Stimulated activated CD4-positive, alpha-beta T cell treated with anti-CD3 and anti-CD28 coated beads, Interleukin-1b, Interleukin-23, amount 100 ng/mL, for 24 hours (primary cell): ENCODE results near the gene DAB2IP.
"Not testable (repeated sequence)": the region's sequence is repeated elsewhere in the genome, so short reads cannot be mapped to it uniquely, and the experiment has no call there.

ENCODE experiments used
- DNase-seq, 4 experiments: peaks; one replicate each; pipeline ENCODE4 v3.0.0-alpha.2; 2020; ENCODE audit warnings: low read depth in 4 of 4, low spot score in 1 of 4

The DAB2IP gene

DNA sequence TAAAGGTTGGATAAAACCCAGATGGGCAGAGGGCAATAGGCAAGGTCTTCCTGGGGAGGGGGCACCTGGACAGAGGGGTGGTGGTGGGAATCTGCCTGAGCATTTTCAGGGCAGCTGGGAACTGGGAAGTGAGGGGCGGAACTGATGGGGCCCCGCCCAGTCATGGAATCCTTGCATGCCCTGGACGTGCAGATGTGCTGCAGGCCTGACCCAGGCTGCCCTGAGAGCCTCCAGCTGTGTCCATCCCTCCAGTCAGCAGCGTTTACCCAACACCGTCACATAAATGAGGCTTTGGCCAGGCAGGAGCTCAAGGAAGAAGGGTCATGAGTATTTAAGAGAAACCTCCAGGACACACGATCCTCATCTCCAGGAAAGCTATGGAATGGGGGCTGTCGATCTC is 70.3 kb downstream of the DAB2IP start:
- DNase-seq = no peak

DNA sequence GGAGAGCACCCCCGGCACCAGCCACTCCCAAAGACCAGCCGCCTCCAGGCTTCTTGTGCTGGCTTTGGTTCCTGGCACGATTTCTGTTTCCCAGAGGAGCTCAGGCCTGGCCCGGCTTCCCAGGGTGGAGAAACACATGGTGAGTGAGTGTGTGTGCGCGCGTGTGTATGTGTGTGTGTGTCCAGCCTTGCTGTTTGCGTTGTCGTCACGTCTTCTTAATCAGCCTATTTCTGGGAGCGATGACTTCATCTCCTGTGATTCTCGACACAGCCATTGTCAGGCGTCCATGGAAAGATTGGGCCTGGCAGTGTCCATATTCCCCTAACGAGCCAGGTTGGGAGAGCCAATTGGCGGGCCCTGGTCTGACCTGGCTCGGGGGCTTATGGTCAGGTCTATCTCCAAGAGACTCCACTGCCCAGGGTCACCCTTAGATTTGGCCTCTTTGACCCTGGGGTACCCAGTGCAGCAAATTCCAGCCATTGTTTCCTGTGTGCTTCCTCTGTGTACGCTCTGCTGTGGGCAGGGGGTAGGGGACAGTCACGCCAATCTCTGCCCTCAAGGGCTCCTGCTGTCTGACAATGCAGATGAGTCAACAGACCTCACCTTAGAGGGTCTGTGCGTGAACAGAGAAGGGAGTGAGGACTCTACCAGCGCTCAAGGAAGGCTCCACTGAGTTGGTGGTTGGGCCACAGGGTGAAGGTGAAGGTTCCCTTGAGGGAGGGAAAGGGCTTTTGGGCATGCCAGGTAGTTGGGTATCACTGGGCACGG is 73.8 kb downstream of the DAB2IP start:
- DNase-seq = no peak

GRCh38 chr9:121727295-121728020 is 76.0 kb downstream of the DAB2IP start:
- no peak for DNase-seq

GRCh38 chr9:121728916-121729315 is 77.5 kb downstream of the DAB2IP start:
- no peak for DNase-seq

DNA sequence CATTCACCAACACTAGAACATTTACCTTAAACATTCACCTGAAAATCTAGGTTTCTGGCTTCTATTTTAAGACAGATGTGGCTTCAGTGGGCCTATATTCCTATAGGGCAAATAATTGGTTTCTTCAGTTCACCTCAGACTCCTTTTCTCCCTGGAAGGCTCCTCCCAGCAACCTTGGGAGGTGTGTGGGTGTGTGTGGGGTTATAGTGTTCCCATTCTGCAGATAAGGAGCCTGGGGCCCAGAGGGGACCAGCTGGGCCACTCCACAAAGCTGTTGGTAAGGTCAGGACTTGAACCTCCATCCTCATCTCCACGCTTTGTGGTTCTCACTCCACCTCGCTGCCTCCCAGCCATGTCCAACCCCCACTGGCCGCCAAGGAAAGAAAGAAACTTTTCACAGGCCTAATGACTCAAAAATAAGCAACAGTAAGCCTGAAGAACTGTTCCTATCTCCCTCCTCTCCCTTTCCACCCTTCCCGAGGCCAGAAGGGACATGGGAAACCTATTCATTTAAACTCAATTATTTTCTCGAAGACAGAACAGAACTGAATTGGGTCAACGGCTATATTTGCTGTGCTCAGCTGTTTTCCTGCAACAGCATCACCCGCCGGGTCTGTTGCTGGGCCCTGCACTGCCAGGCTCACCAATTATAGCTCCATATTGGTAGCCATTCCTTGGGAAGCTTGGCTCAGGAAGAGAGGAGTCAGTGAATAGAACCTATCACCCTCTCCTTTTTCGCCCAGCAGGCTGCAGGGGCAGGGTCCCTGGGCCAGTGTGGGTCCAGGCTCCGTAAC is 78.5 kb downstream of the DAB2IP start:
- no peak for DNase-seq

- no peak for DNase-seq
Measured at GRCh38 chr9:121731090-121731489, 79.7 kb downstream of the DAB2IP start.

DNA sequence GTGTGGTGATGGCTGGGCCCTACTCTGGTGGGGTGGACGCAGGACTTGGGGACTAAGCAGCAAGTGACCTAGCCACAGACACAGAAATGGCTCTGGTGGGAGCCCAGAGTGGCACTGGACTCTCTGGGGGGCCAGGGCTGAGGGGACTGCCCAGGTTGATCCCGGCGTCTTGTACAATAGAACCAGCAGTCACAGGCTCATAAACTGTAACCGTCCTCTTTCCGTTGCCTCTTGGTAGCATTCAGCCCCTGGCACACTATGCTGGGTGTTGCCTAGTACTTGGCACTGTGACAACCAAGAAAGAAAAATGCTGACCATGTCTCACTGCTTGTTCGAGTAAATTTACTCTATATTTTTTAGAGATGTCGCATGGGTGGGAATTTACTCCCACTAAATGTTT is 80.5 kb downstream of the DAB2IP start:
- DNase-seq = no peak

- DNase-seq = no peak
Measured at GRCh38 chr9:121732389-121732788, 81.0 kb downstream of the DAB2IP start.

DNA sequence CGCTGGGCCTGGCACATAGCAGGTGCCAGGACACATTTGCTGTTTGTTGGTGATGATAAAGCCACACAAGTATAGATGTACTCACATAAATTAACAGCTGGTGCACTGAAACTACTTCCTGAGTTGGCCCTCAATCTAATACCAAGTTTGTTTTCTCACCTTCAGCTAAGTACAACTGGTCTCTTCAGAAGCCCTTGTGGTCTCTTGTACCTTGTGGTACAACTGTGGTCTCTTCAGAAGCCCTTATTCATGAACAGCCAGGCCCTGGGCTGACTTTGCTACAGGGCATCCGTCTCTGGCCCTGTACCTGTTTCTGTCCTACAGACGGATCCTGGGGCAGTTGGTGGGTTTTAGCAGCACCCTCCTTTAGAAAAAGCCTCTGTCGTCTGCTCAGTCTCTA is 81.5 kb downstream of the DAB2IP start:
- no peak for DNase-seq

GRCh38 chr9:121734465-121734864 is 83.0 kb downstream of the DAB2IP start:
- no peak for DNase-seq

DNA sequence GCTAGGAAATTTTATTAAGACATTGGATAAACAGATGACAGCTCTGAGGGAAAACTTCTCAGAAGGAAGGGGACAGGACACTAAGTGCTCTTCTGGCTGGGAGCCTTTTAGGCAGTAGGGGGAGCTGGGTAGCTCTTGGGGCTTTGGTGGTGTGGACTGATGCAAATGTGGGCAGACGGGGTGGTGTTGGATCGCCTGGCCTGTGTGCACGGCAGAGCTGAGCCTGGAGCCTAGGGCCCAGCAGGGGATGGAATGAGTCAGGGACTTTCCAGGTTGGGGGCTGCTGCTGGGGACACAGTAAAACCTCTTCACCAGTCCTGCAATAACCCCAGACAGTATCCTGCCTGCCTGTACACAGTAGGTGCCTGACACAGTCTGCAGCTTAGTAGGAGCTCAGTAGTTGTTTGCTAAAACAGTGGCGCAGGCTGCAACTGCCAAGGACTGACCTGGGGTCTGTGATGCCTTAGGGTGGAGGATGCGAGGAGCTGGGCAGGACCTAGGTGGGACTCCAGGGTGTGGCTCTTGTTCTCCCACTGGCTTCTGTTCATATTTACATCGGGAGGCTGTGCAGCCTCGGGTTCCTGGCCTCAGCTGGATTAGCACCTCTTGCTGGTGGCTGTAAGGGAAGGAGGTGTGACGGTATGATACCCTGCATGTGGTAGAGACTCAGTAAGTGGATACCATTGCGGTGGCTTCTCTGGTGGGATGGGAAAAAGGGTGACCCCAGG is 83.8 kb downstream of the DAB2IP start:
- DNase-seq = no peak

DNA sequence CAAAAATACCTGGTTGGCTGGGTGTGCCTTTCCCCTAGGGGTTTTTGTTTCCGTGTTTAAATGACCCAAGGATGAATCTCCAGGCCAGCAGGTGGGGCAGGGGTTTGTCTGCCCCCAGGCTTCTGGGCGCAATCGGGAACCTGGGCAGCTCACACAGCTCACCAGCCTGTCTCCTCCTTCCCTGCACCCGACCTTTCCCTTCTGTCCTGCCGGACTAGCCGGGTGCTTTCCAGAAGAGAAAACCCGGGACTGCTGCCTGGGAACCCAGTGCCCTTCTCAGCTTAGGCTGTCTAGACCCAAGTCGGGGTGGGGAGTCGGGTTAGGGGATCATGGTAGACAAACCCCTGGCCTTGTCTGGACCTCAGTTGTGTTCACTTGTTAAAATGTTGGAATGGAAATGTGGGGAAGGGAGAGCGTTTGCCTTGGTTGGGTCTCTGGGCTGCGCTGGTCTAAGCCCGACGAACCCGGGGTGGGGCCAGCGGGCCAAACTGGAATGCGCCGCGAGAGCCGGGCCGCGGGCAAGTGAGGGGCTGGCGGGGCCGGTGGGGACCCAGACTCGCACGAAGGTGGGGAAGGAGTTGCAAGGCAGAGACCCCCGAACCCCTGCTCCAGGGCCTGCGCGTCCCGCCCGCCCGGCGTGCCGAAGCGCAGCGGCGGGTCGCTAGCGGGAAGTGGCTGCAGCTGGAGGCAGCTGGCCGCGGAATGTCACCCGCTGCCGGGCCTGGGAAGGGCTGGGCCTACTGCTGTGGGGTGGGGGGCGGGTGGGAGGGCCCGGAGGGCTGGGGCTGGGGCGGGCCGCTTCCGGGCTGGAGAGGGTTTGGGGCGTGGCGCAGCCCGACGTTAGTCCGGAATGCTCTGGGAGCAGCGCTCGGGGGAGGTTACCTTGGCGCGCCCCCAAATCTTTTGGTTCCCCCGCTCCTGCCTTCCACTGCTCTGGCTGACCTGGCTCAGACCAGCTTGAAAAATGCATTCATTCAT is 84.6 kb downstream of the DAB2IP start:
- no peak for DNase-seq

DNA sequence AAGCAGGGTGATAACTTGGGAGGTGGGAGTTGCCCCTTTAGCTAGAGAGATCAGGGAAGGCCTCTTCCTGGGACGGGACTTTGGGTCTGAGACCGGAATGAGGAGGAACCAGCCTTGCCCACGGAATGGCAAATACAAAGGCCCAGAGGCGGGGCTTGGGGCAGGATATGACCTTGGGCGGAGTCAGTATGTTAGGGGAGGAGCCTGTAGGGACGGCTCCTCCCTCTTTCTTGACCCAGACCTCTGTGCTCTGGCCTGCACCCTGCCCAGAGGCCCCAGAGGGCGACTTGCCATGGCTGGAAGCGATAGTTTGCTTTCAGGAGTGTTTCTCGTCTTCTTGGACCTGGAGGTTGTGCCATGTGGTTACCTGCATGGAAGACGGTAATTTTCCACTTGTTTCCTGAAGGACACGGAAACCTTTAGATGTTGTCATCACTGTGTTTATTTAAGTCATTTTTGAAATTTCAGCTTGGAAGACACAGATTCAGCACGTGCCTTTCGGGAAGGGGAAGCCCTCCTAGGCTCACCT is 85.6 kb downstream of the DAB2IP start:
- DNase-seq = no peak

DNA sequence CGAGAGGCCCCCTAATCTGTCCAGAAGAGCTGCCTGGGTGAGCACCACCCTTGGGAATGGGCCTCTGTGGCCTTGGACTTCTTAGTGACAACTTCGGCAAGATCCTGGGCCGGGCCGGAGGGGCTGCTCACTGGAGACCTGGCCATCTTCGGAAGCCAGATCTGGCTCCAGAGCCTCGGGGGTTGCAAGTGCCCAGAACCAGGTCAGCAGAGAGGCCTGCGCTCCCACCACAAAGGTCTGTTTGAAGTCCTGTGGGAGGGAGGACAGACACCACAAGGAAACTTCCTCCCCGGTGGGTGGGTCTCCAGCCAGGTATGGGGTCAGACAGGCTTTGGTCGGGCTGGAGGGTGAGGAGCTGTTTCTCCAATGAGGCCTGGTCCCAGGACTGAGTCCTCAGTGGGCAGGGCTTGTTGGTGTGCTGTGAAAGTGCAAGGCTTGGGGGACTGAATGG is 86.1 kb downstream of the DAB2IP start:
- DNase-seq = no peak

GRCh38 chr9:121738411-121738810 is 87.0 kb downstream of the DAB2IP start:
- no peak for DNase-seq

DNA sequence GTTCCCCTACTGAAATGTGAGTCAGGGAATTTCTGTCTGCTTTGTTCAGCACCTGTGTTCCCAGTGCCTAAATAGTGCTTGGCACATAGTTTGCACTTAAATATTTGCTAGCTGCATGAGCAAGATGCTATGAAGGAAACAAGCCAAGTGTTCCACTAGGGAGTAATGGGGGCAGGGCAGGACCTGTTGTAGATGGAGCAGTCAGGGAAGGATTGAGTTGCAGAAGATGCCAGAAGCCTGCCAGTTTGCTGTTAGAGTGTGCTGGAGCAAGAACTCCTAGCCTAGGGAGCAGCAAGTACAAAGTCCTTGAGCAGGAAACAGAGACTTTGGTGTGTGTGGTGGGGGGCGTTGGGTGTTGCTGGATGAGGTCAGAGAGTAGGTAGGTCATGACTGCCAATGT is 87.5 kb downstream of the DAB2IP start:
- no peak for DNase-seq

DNA sequence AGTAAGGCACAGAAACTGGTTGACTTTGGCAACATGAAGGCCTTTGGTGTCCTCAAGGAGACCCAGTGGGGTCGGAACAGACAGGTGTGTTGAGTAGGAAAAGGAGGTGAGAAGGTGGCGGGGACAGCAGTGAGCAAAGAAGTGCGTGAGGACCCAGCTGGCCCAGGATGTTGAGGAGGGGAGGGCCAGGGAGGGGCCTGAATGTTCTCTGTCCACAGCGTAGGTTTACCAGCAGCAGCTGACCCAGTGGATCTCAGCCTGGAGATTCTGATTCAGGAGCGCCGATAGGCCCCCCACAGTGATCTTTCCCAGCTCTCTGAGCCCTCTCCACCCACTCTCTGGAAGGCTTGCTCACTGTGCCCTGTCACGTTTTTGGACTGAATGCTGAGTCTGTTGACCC is 88.5 kb downstream of the DAB2IP start:
- DNase-seq = no peak

GRCh38 chr9:121741228-121741918 is 89.9 kb downstream of the DAB2IP start:
- no peak for DNase-seq

DNA sequence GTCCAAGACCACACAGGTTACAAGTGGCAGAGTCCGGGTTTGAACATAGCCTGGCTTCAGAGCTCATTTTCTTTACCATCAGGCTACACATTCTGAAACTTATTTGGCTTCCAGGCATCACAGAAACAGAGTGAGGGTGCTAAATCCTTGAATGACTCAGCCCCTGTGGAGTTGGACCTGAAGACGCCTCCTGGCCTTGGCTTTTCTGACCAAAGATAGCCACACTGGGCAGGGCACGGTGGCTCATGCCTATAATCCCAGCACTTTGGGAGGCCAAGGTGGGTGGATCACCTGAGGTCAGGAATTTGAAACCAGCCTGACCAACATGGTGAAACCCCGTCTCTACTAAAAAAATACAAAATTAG is 90.5 kb downstream of the DAB2IP start:
- not testable (repeated sequence) for DNase-seq
